Endothelial cell of umbilical vein (primary cell): ENCODE measurements around the gene C3. TPM values are rescaled to one million over a fixed set of nuclear protein-coding genes. Genes with fewer than 3 reads are reported as not detected.

Source experiments
- BruUV-seq: library from RNA; stranded (reverse); fragments of 400-500 nt; replicated peaks from 2 replicates; lab custom pipeline; 2021; lab: Mats Ljungman, UMichigan
- CTCF ChIA-PET: fragments of 300-600, 350-600 bp; sonication (Branson Sonifier 250); formaldehyde crosslinking; loops from one replicate; lab custom pipeline; 2021; ENCODE audit warnings: antibody characterized with exemption, inconsistent platforms; lab: Charles Lee
- POLR2A ChIA-PET: fragments of 300-600, 350-600 bp; sonication (Branson Sonifier 250); formaldehyde crosslinking; loops from one replicate; lab custom pipeline; 2021; ENCODE audit warnings: antibody characterized with exemption, inconsistent platforms; lab: Charles Lee
- DNase-seq: peaks from one replicate; pipeline ENCODE4 v3.0.0-alpha.2; 2011; ENCODE audit warnings: low read depth, low spot score
- FAIRE-seq: peaks from 2 replicates; lab custom pipeline; 2011; peaks lifted over from hg19 to GRCh38; lab: Jason Lieb, UNC
- H2AFZ ChIP-seq: 2 replicates; pipeline ENCODE4 v1.6.0; 2012; ENCODE audit warnings: low read depth, low read length, control low read depth, inconsistent platforms
- H3K27ac ChIP-seq: 2 replicates; pipeline ENCODE4 v1.5.1; 2011; ENCODE audit warnings: low read depth, mild to moderate bottlenecking, control low read depth, low read length, moderate library complexity; ENCODE audit not compliant: insufficient read depth
- H3K27me3 ChIP-seq, 2 experiments: 2 replicates each; pipeline versions ENCODE4 v1.6.0 to v1.6.1; 2011; ENCODE audit warnings: low read length in 2 of 2, mixed read lengths in 1 of 2; ENCODE audit not compliant: control insufficient read depth in 2 of 2, insufficient read depth in 2 of 2
- H3K36me3 ChIP-seq, 2 experiments: 2 replicates in 1 of 2; 3 replicates in 1 of 2; pipeline ENCODE4 v1.5.1; 2011; ENCODE audit warnings: low read length in 2 of 2, mild to moderate bottlenecking in 1 of 2, moderate library complexity in 1 of 2; ENCODE audit not compliant: control insufficient read depth in 2 of 2, insufficient read depth in 2 of 2; ENCODE audit errors: extremely low read depth in 1 of 2
- H3K4me1 ChIP-seq: 3 replicates; pipeline ENCODE4 v1.5.1; 2011; ENCODE audit warnings: mild to moderate bottlenecking, low read length; ENCODE audit not compliant: control insufficient read depth, insufficient read depth; ENCODE audit errors: extremely low read depth
- H3K4me2 ChIP-seq: 2 replicates; pipeline ENCODE4 v1.6.1; 2011; ENCODE audit warnings: low read length, control low read depth, mixed read lengths; ENCODE audit not compliant: insufficient read depth
- H3K4me3 ChIP-seq, 3 experiments: fragments of 200-600 bp in 1 of 3; sonication (generic), shearing (Covaris generic) in 1 of 3; replicated peaks in 1 of 3; 2 replicates each; pipeline ENCODE4 v1.5.1; 2011 to 2016; ENCODE audit warnings: control low read depth in 3 of 3, low read length in 3 of 3, mild to moderate bottlenecking in 2 of 3, inconsistent platforms in 1 of 3, low read depth in 1 of 3, moderate library complexity in 1 of 3; ENCODE audit not compliant: insufficient read depth in 1 of 3
- H3K79me2 ChIP-seq: 2 replicates; pipeline ENCODE4 v1.6.0; 2012; ENCODE audit warnings: low read length, inconsistent platforms; ENCODE audit not compliant: control insufficient read depth, insufficient read depth
- H3K9ac ChIP-seq: replicated peaks from 2 replicates; pipeline ENCODE3; 2011; ENCODE audit warnings: low read length, control low read depth; ENCODE audit not compliant: insufficient read depth; ENCODE audit errors: extremely low read depth
- H3K9me1 ChIP-seq: replicated peaks from 3 replicates; pipeline ENCODE4 v1.6.0; 2011; ENCODE audit warnings: mild to moderate bottlenecking, low read length; ENCODE audit not compliant: control insufficient read depth, insufficient read depth; ENCODE audit errors: extremely low read depth
- H3K9me3 ChIP-seq: replicated peaks from 2 replicates; pipeline ENCODE4 v1.5.1; 2012; ENCODE audit warnings: low read length, inconsistent platforms; ENCODE audit not compliant: control insufficient read depth, insufficient read depth
- H4K20me1 ChIP-seq: replicated peaks from 2 replicates; pipeline ENCODE3; 2011; ENCODE audit warnings: mild to moderate bottlenecking, low read length; ENCODE audit not compliant: control insufficient read depth, insufficient read depth; ENCODE audit errors: extremely low read depth
- CTCF ChIP-seq, 2 donors: IDR thresholded peaks; 1 replicate in 1 of 2; 2 replicates in 1 of 2; pipeline ENCODE4 v1.5.1; 2011; ENCODE audit warnings: low read length in 2 of 2, mild to moderate bottlenecking in 2 of 2, moderate library complexity in 2 of 2, control low read depth in 1 of 2, inconsistent platforms in 1 of 2, low read depth in 1 of 2; ENCODE audit not compliant: insufficient read depth in 1 of 2; ENCODE audit errors: extremely low read depth in 1 of 2
- EZH2 ChIP-seq: IDR thresholded peaks from 2 replicates; pipeline ENCODE4 v1.6.1; 2012; ENCODE audit warnings: borderline replicate concordance, low read depth, mild to moderate bottlenecking, moderate library complexity, low read length, inconsistent platforms; ENCODE audit not compliant: severe bottlenecking
- FOS ChIP-seq: IDR thresholded peaks from 2 replicates; pipeline ENCODE4 v1.6.1; 2011; ENCODE audit warnings: mild to moderate bottlenecking, low read length, moderate library complexity, borderline replicate concordance; ENCODE audit not compliant: insufficient read depth
- GATA2 ChIP-seq: IDR thresholded peaks from 2 replicates; pipeline ENCODE4 v1.7.0; 2011; ENCODE audit warnings: low read depth, mild to moderate bottlenecking, moderate library complexity, mixed read lengths, low read length; ENCODE audit not compliant: insufficient read length, insufficient read depth
- JUN ChIP-seq: IDR thresholded peaks from 2 replicates; pipeline ENCODE4 v1.6.1; 2011; ENCODE audit warnings: borderline replicate concordance, low read depth; ENCODE audit not compliant: insufficient read length, insufficient read depth
- MAX ChIP-seq: IDR thresholded peaks from 2 replicates; pipeline ENCODE4 v1.6.1; 2011; ENCODE audit not compliant: insufficient read depth, insufficient read length
- MYC ChIP-seq: IDR thresholded peaks from one replicate; pipeline ENCODE4 v1.6.1; 2011; ENCODE audit warnings: mild to moderate bottlenecking, low read depth, low read length
- POLR2A ChIP-seq: IDR thresholded peaks from 2 replicates; pipeline ENCODE4 v1.6.1; 2012; ENCODE audit warnings: low read depth, mild to moderate bottlenecking, control low read depth, low read length
- POLR2AphosphoS5 ChIP-seq: IDR thresholded peaks from 2 replicates; pipeline ENCODE4 v1.6.1; 2012; ENCODE audit warnings: low read depth, mild to moderate bottlenecking, control low read depth, low read length, moderate library complexity; ENCODE audit not compliant: insufficient read depth
- dilution Hi-C: fragments of 300-500 bp; cut with MboI; formaldehyde crosslinking; loops from one replicate; pipeline ENCODE4 v1.15.0; 2019; ENCODE audit warnings: low sequenced_read_pairs; ENCODE audit not compliant: extremely low pct_ligation_motif_present
- intact Hi-C: fragments of 100-400 bp; cut with micrococcal nuclease; formaldehyde crosslinking; loops from one replicate; pipeline ENCODE4 v1.10.0; 2022
- polyA plus RNA-seq, 4 experiments: library from polyadenylated mRNA; depleted of rRNA in 3 of 4; stranded (reverse) in 3 of 4; unstranded in 1 of 4; fragments of >200 nt; gene quantifications; 2 replicates each; pipeline versions ENCODE4 v1.2.1 to v1.2.3, GENCODE V29; 2011 to 2012; ENCODE audit warnings: missing spikeins in 1 of 4
- total RNA-seq: library from RNA; stranded (reverse); gene quantifications from 2 replicates; pipeline ENCODE4 v1.2.3, GENCODE V29; 2021

Gene C3
- total and polyA plus RNA-seq, 2 donors (not counting 3 experiments of a cell fraction or from before 2014, with no cell fraction given) = 0.23 TPM; not detected in 1

- Histone ChIP-seq H4K20me1 (no peaks in the 10 kb centered on the region), H3K9ac (no peak overlapping the region), H3K79me2 (no peaks in the 10 kb centered on the region), H2AFZ (no peak overlapping the region), H3K9me1 (no peaks in the 10 kb centered on the region), H3K27me3 (no peaks in the 10 kb centered on the region), H3K36me3 (no peaks in the 10 kb centered on the region), H3K4me2 (no peak overlapping the region), H3K9me3 (no peaks in the 10 kb centered on the region), H3K27ac (no peak overlapping the region), H3K4me3 (no peak overlapping the region), H3K4me1 (peaks cover 7% of the 10 kb centered on the region)
- FAIRE-seq = no peak
- no TSS peak for BruUV-seq
- ChIA-PET CTCF (no interaction called here), POLR2A (no interaction called here)
- DNase-seq = no peak
- dilution Hi-C loops (no loop called here), intact Hi-C loops (loop anchor here (10.0 kb wide), 1 partner anchor 57 kb away; the partner anchor contains the start of genes GPR108 and TRIP10)
- no peak for TF ChIP-seq FOS
- no peak for TF ChIP-seq POLR2A
- no peak for TF ChIP-seq EZH2
- TF ChIP-seq CTCF (IDR thresholded peaks at IDR 0.05; ENCODE audit: extremely low read depth in 1 of 2, insufficient read depth in 1 of 2, low read depth in 1 of 2, low read length in 2 of 2) = no peak
- TF ChIP-seq POLR2AphosphoS5 = no peak
- TF ChIP-seq JUN = no peak
- no peak for TF ChIP-seq MYC
- no peak for TF ChIP-seq GATA2
- TF ChIP-seq MAX = no peak
These were observed 43.0 kb downstream of the C3 start for GRCh38 chr19:6677495-6677882.
